ENCODE data around the gene FOXN4.

- TF ChIP-seq GATA3 (IDR thresholded peaks at IDR 0.05; ENCODE audit: low read depth, low read length) (no peak), GATA2 (IDR thresholded peaks at IDR 0.05; ENCODE audit: low read depth, low read length) (no peak)
Observed at GRCh38 chr12:109252799-109253198, 56.3 kb downstream of the FOXN4 start.

All from SH-SY5Y (cell line).